Thoracic aorta (tissue), 2 donors: ENCODE results near the gene SEC16B. TPM values are rescaled to one million over a fixed set of nuclear protein-coding genes. Genes with fewer than 3 reads are reported as not detected.
A peak's percentile ranks its signal among the peaks of the same experiment; 100 is the strongest.

ENCODE experiments used
- ATAC-seq: fragments of 150-250 bp; one replicate; pipeline ENCODE4 v1.8.0; 2017; ENCODE audit warnings: low read depth; ENCODE audit not compliant: insufficient number of reproducible peaks, low FRiP score
- DNase-seq: peaks from one replicate; pipeline ENCODE4 v3.0.0-alpha.2; 2020; ENCODE audit warnings: low spot score
- H3K27ac ChIP-seq, 2 donors: fragments of 200-600 bp; sonication (generic); 1 replicate in 1 of 2; 2 replicates in 1 of 2; pipeline ENCODE4 v1.5.1; 2016; ENCODE audit warnings: mild to moderate bottlenecking in 2 of 2, moderate library complexity in 2 of 2
- H3K27me3 ChIP-seq: fragments of 200-600 bp; sonication (generic); replicated peaks from 2 replicates; pipeline ENCODE4 v1.6.0; 2016; ENCODE audit warnings: mild to moderate bottlenecking; ENCODE audit not compliant: insufficient read depth
- H3K36me3 ChIP-seq: fragments of 200-600 bp; sonication (generic); one replicate; pipeline ENCODE4 v1.5.1; 2016
- H3K4me1 ChIP-seq, 2 donors: fragments of 200-600 bp; sonication (generic); 1 replicate in 1 of 2; 2 replicates in 1 of 2; pipeline versions ENCODE4 v1.5.1 to v1.6.0; 2016; ENCODE audit warnings: low read depth in 2 of 2, mild to moderate bottlenecking in 1 of 2; ENCODE audit not compliant: control insufficient read depth in 1 of 2
- H3K4me3 ChIP-seq: fragments of 200-600 bp; sonication (generic); 2 replicates; pipeline ENCODE4 v1.5.1; 2016; ENCODE audit warnings: mild to moderate bottlenecking
- H3K9me3 ChIP-seq: fragments of 200-600 bp; sonication (generic); 2 replicates; pipeline ENCODE4 v1.5.1; 2016
- CTCF ChIP-seq: fragments of 200-600 bp; sonication (generic); IDR thresholded peaks from one replicate; pipeline ENCODE4 v1.5.1; 2019; ENCODE audit warnings: antibody characterized with exemption
- total RNA-seq, 2 donors: library from RNA; depleted of rRNA; stranded (reverse); fragments of >200 nt; gene quantifications; one replicate each; pipeline versions ENCODE4 v1.1.0 to v1.2.3, GENCODE V29; 2016

The SEC16B gene
- total RNA-seq, 2 donors from 2014 or later: 4.2 to 6.8 TPM

- Histone ChIP-seq H3K27ac (no peak overlapping the region), H3K27me3 (no peaks in the 10 kb centered on the region), H3K4me1 (peaks cover 4 to 5% of the 10 kb centered on the region in 2 donors), H3K36me3 (peaks cover 9% of the 10 kb centered on the region), H3K9me3 (no peaks in the 10 kb centered on the region), H3K4me3 (no peak overlapping the region)
- ATAC-seq: no peak
- TF ChIP-seq CTCF: no peak
- no peak for DNase-seq
These were observed 37.7 kb downstream of the SEC16B start for GRCh38 chr1:177932123-177932522.

GRCh38 chr1:177928952-177929351 is 40.9 kb downstream of the SEC16B start:
- no peak overlapping the region for H3K27ac ChIP-seq
- H3K4me1 ChIP-seq: peaks cover 5 to 14% of the 10 kb centered on the region in 2 donors
- H3K9me3 ChIP-seq: no peaks in the 10 kb centered on the region
- TF ChIP-seq CTCF: no peak
- peaks cover 9% of the 10 kb centered on the region for H3K36me3 ChIP-seq
- H3K27me3 ChIP-seq: no peaks in the 10 kb centered on the region
- no peak overlapping the region for H3K4me3 ChIP-seq
- no peak for ATAC-seq
- no peak for DNase-seq

- DNase-seq (no peak), ATAC-seq (no peak)
- Histone ChIP-seq H3K36me3 (peaks cover 9% of the 10 kb centered on the region), H3K4me1 (peaks cover 5 to 14% of the 10 kb centered on the region in 2 donors), H3K27me3 (no peaks in the 10 kb centered on the region), H3K27ac (no peak overlapping the region), H3K4me3 (no peak overlapping the region), H3K9me3 (no peaks in the 10 kb centered on the region)
- TF ChIP-seq CTCF: no peak
These were observed 41.7 kb downstream of the SEC16B start for GRCh38 chr1:177928194-177928593.

GRCh38 chr1:177927021-177927596 is 42.7 kb downstream of the SEC16B start:
- H3K27me3 ChIP-seq: no peaks in the 10 kb centered on the region
- H3K27ac ChIP-seq: peak overlapping the region in 1 of 2 donors; percentile 42
- ATAC-seq (no peak), DNase-seq (no peak)
- no peak overlapping the region for H3K4me3 ChIP-seq
- H3K4me1 ChIP-seq: peaks cover 5 to 14% of the 10 kb centered on the region in 2 donors
- no peak for TF ChIP-seq CTCF
- peaks cover 6% of the 10 kb centered on the region for H3K36me3 ChIP-seq
- H3K9me3 ChIP-seq: no peaks in the 10 kb centered on the region

GRCh38 chr1:177926201-177926600 is 43.7 kb downstream of the SEC16B start:
- H3K9me3 ChIP-seq: no peaks in the 10 kb centered on the region
- no peak for TF ChIP-seq CTCF
- no peak for DNase-seq
- H3K27ac ChIP-seq: no peak overlapping the region
- peaks cover 5% of the 10 kb centered on the region for H3K36me3 ChIP-seq
- H3K4me3 ChIP-seq: no peak overlapping the region
- no peaks in the 10 kb centered on the region for H3K27me3 ChIP-seq
- ATAC-seq: no peak
- peaks cover 5 to 14% of the 10 kb centered on the region in 2 donors for H3K4me1 ChIP-seq
